Neural crest cell (in vitro differentiated cells): ENCODE data around the gene CENATAC. TPM values are rescaled to one million over a fixed set of nuclear protein-coding genes. Genes with fewer than 3 reads are reported as not detected.
"Not testable (repeated sequence)": the region's sequence is repeated elsewhere in the genome, so short reads cannot be mapped to it uniquely, and the experiment has no call there.

Experiments used
- DNase-seq: peaks from one replicate; pipeline ENCODE4 v3.0.0; 2021; ENCODE audit warnings: low read depth, mixed read lengths, low spot score
- H3K27ac Mint-ChIP-seq: one replicate; pipeline ENCODE4 v1.8.0; 2021; ENCODE audit warnings: mild to moderate bottlenecking, mixed read lengths; ENCODE audit not compliant: unreplicated experiment
- H3K27me3 Mint-ChIP-seq: 2 replicates; pipeline ENCODE4 v1.8.0; 2021; ENCODE audit warnings: low read depth, mild to moderate bottlenecking, mixed read lengths
- H3K36me3 Mint-ChIP-seq: 2 replicates; pipeline ENCODE4 v1.8.0; 2021; ENCODE audit warnings: low read depth, mild to moderate bottlenecking, mixed read lengths
- H3K4me1 Mint-ChIP-seq: 2 replicates; pipeline ENCODE4 v1.8.0; 2021; ENCODE audit warnings: mixed read lengths
- H3K4me3 Mint-ChIP-seq: one replicate; pipeline ENCODE4 v1.8.0; 2021; ENCODE audit warnings: mild to moderate bottlenecking, mixed read lengths
- H3K9me3 Mint-ChIP-seq: 2 replicates; pipeline ENCODE4 v1.8.0; 2021; ENCODE audit warnings: mixed read lengths
- CTCF ChIP-seq: fragments of 200-600 bp; sonication (generic); conservative IDR thresholded peaks from 2 replicates; pipeline ENCODE4 v1.5.0; 2021; ENCODE audit warnings: antibody characterized with exemption, mild to moderate bottlenecking
- total RNA-seq: library from RNA; stranded (reverse); gene quantifications from 2 replicates; pipeline ENCODE4 v1.2.1, GENCODE V29; 2021

The CENATAC gene
- total RNA-seq, 1 donor from 2014 or later, result 32.5 TPM

- DNase-seq, result no peak
- no peak for TF ChIP-seq CTCF
- Mint-ChIP-seq H3K4me3 (no peak overlapping the region), H3K36me3 (no peaks in the 10 kb centered on the region), H3K9me3 (no peaks in the 10 kb centered on the region), H3K4me1 (peaks cover 10% of the 10 kb centered on the region), H3K27me3 (peaks cover 36% of the 10 kb centered on the region), H3K27ac (no peak overlapping the region)
Measured at GRCh38 chr11:118957549-118957948, 40.4 kb upstream of the CENATAC start.

GRCh38 chr11:118957968-118958367 is 40.0 kb upstream of the CENATAC start:
- Mint-ChIP-seq H3K36me3 (no peaks in the 10 kb centered on the region), H3K27me3 (peaks cover 32% of the 10 kb centered on the region), H3K9me3 (no peaks in the 10 kb centered on the region)

GRCh38 chr11:118958577-118958976 is 39.4 kb upstream of the CENATAC start:
- no peak overlapping the region for H3K4me3 Mint-ChIP-seq
- no peak for DNase-seq
- H3K9me3 Mint-ChIP-seq, result no peaks in the 10 kb centered on the region
- H3K27ac Mint-ChIP-seq, result no peak overlapping the region
- peaks cover 4% of the 10 kb centered on the region for H3K4me1 Mint-ChIP-seq
- H3K36me3 Mint-ChIP-seq, result no peaks in the 10 kb centered on the region
- no peak for TF ChIP-seq CTCF
- peaks cover 28% of the 10 kb centered on the region for H3K27me3 Mint-ChIP-seq

More at GRCh38 chr11:118957968-118958367, 40.0 kb upstream of the CENATAC start:
- Mint-ChIP-seq H3K4me1 (peaks cover 8% of the 10 kb centered on the region), H3K27ac (no peak overlapping the region), H3K4me3 (no peak overlapping the region)
- TF ChIP-seq CTCF, result no peak
- no peak for DNase-seq

DNA sequence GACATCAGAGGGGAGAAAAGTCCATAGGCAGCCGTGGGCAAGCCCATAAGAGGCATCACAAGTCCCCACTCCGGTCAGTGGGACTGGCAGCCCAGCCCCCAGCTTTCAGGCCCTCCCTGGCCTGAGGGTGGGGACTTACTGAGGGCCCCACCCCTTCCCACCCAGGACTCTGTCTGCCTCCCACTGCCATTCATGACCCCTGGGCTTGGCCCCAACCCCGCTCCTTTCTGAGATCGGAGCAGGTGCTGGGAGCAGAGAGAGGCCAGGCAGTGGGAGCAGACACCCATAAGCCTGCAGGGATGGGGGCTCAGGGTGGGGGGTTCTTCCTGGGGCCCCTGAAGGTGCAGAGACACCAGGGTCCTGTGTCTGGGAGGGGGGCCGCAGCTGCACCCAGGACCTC is 36.7 kb upstream of the CENATAC start:
- no peak for DNase-seq
- Mint-ChIP-seq H3K4me3 (no peak overlapping the region), H3K27me3 (peaks cover 12% of the 10 kb centered on the region), H3K36me3 (no peaks in the 10 kb centered on the region), H3K9me3 (no peaks in the 10 kb centered on the region), H3K27ac (no peak overlapping the region), H3K4me1 (peaks cover 4% of the 10 kb centered on the region)
- TF ChIP-seq CTCF, result no peak

GRCh38 chr11:118961591-118961990 is 36.3 kb upstream of the CENATAC start:
- TF ChIP-seq CTCF, result no peak
- Mint-ChIP-seq H3K27me3 (peaks cover 8% of the 10 kb centered on the region), H3K4me3 (no peak overlapping the region), H3K4me1 (peaks cover 1% of the 10 kb centered on the region), H3K9me3 (no peaks in the 10 kb centered on the region), H3K36me3 (no peaks in the 10 kb centered on the region), H3K27ac (no peak overlapping the region)
- DNase-seq, result no peak

- not testable (repeated sequence) for H3K9me3 Mint-ChIP-seq, H3K4me3 Mint-ChIP-seq, H3K27ac Mint-ChIP-seq
Measured at GRCh38 chr11:118969508-118969907, 28.4 kb upstream of the CENATAC start.

More at GRCh38 chr11:118969508-118969907, 28.4 kb upstream of the CENATAC start:
- H3K4me1 Mint-ChIP-seq, H3K27me3 Mint-ChIP-seq, DNase-seq, H3K36me3 Mint-ChIP-seq: not testable (repeated sequence)
